NCI-H82 treated with DMSO at 0.1 percent for 48 hours (cell line): ENCODE measurements around the gene RAB40C.
A peak's percentile ranks its signal among the peaks of the same experiment; 100 is the strongest.

Experiments used
- DNase-seq: peaks from one replicate; lab custom pipeline; 2025; ENCODE audit not compliant: unreplicated experiment; lab: John Stamatoyannopoulos, UW

The RAB40C gene

DNA sequence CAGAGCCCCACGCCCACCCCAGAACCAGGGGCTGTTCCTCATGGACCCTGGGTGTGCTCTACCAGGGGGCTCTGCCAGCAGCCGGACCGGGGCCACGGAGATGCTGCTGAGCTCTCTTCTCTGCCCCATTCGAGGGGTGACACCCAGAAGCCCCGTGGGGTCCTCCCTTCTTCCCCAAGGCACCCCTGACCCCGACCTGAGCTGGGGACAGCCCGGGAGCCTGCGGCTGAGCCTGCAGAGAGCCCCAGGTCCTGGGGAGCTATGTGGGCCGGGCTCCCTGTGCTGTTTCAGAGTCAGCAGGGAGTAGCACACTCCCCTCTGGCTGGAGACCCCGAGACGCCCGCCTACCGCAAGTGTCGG is 30.9 kb upstream of the RAB40C start:
- DNase-seq = no peak

DNA sequence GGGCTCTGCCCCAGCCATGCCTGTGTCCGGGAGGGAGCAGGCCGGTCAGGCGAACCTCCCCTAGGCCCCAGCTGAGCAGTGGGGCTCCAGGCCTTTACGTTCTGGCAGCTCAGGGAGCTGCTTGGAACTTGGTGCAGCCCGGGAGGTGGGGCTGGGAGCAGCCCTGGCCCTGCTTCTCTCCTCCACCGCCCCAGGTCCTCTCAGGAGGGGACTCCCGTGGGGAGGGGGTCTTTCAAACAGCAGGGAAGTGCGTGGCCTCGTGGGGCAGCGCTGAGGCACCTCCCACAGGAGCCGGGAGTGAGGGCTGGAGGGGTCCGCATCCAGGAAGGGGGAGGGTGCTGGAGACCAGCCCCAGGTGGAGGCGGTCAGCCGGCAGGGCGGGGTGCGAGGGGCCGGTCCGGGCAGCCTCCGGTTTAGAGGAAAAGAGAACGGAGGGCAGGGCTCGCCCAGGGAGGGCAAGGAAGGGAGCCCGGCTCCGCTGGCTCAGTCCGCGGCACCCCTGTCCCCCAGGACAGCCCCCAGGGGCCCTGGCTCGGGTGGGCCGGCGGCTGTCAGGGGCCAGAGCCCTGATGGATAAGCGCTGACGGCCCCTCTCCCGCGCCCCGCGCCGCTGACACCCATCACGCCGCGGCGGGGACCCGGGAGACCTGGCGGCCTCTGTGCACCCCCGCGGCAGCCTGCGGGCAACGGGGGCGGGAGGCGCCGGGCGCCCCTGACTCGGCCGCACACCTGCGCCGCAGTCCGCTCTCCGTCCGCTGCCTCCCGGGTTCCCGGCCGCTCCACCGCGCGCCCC is 30.3 kb upstream of the RAB40C start:
- DNase-seq = no peak

DNA sequence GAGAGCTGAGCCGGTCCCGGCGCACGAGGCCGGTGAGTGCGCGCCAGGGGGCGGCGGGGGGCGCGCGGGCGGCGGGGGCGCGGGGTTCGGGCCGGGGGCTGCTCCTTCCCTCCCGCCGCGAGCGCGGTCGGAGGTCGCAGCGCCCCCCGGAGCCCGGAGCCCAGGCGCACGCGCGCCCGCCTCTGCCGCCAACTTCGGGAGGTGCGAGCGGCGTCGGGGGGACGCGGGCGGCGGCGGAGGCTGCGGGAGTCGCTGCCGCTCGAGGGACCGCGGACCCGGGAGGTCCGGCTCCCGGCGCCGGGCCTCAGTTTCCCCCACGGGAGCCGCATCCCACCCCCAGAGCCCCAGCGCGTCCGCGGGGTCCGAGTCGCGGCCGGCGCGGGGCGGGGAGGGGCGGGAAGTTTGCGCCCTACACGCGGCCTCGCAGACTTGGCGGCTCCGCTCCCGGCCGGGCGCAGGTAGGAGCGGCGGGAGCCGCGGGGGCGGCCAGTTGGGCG is 29.6 kb upstream of the RAB40C start, which contains the start of gene PRR35:
Gene PRR35 (plus strand): TSS at position 191 of the 497 bp plus-strand sequence. CDS start 2,901 bp downstream, outside the sequence.
- no peak for DNase-seq

DNA sequence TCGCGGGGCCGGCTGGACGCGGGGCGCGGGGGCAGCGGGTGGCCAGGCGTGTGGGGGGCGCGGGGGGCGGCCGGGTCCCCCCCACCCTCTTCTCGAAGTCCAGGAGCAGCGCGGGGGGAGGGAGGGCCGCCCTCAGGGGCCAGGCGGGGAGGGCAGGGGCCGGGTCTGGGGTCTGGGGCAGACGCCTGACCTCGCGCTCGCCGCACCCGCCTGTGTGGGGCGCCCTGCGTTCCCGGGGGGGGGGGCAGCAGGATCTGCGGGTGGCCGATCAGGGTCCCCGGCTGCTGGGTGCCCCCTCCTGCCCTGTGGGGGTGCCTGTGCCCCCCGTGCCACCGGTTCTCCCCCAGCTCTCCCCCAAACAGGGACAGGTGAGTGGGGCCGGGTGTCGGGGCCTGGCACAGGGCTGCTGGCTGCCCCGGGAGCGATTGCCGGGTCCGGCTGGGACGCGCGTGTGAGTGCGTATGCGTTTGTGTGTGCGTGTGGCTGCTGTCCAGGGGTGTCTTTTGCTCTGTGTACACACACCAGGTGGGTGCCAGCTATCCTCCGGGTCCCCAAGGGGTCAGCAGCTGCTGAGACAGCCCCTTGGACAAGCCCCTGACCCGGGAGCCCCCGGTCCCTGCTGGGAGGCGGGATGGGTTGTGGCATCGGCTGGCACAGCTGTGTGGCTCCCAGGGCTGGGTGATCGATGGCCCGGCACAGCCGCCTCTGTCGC is 29.0 kb upstream of the RAB40C start:
- no peak for DNase-seq

DNA sequence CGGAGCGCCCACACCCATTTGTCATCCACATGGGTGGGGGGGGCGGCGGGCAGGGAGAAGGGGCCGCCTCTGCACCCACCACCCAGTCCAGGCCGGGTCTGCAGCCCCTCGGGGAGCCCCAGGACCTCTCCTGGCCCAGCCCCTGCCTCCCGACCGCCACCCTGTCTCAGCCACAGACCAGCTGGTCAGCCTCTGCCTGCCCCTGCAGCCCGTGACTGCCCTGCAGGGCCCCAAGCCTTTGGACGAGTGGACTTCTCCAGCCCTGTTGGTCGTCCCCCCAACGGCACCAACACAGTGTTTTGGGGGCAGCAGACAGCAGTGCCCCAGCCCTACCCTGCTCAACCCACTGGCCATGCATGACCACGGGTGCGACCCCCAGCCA is 28.5 kb upstream of the RAB40C start:
- DNase-seq = no peak

DNA sequence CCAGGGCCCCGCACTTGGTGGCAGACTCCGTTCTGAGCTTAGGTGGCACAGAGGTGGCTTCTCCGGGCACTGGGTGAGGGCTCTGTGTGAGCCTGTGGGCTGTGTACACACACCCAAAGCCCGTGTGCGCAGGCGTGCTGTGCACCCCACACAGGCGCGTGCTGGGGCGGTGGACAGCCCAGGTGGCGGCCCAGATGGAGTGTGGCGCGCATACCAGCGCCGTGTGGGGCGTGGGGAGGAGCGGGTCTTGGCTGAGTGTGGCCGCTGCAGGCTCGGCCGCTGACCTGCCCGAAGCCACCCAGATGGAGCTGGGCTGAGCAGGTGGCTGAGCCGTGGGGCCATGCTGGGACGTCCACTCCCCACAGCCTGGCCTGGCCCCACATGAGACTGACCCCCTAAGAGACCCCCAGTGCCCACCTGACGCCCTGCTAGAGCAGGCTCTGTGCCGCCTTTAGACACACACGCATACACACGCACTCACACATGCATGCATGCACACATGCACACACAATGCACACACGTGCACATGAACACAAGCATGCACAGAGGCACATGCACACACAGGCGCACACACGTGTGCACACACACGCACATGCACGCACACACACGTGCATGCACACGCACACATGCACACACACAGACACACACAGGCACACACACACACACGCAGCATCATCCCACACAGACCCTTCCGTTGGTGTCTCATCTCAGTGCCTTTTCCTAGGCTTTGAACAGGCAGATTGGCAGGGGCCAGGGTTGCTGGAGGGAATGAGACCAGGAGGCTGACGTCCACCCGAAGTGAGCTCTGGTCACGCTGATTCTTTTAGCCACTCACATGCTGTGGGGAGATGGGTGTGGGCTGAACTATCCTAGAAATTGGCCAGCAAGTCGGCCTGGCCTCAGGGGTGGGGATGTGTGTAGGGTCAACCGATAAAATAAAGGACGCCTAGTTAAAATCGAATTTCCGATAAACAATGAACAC is 27.6 kb upstream of the RAB40C start:
- DNase-seq = no peak

DNA sequence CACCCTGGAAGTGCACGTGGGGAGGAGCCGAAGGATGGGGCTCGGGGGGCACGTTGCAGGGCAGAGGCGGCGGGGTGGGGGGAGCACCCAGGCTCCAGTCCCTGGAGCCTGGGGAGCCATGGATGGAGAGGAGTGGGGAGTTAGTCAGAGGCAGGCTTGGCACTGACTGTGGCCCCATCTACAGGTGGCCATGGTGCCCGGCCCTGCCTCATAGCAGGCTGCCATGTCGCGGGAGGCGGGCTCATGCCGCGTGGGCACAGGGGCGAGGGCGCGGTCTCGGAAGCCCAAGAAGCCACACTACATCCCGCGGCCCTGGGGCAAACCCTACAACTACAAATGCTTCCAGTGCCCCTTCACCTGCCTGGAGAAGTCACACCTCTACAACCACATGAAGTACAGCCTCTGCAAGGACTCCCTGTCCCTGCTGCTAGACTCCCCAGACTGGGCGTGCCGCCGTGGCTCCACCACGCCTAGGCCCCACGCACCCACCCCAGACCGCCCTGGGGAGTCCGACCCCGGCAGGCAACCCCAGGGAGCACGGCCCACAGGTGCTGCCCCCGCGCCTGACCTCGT is 26.7 kb upstream of the RAB40C start:
- no peak for DNase-seq

DNA sequence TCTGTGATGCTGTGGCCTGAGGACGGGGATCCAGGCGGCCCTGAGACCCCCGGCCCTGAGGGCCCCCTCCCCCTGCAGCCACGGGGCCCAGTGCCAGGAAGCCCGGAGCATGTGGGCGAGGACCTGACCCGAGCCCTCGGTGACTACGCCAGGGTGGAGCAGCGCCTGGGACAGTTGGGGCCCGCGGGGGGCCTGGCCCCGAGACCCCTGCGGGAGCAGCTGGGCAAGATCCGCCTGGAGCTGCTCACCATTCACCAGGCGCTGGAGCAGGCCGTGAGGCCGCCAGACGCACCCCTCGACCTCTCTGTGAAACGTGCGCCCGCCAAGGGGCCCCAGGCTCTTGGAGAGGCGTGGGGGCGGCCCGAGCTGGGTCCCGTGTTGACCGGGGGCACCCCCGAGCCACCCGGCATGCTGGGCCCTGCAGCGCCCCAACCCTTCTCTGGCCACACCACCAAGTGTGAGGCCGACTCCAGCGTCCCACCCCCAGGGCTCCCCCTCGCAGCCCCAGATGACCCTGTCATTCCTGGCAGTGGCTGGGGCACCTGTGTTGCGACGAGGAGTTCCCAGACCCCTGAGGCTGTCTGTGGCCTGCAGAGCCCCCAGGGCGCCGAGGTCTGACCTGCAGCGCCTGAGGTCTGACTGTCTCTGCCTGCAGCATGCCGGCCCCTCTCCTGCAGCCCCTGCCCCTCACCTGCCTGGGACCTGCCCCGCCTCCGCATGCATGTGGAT is 25.0 kb upstream of the RAB40C start:
- DNase-seq = no peak

DNA sequence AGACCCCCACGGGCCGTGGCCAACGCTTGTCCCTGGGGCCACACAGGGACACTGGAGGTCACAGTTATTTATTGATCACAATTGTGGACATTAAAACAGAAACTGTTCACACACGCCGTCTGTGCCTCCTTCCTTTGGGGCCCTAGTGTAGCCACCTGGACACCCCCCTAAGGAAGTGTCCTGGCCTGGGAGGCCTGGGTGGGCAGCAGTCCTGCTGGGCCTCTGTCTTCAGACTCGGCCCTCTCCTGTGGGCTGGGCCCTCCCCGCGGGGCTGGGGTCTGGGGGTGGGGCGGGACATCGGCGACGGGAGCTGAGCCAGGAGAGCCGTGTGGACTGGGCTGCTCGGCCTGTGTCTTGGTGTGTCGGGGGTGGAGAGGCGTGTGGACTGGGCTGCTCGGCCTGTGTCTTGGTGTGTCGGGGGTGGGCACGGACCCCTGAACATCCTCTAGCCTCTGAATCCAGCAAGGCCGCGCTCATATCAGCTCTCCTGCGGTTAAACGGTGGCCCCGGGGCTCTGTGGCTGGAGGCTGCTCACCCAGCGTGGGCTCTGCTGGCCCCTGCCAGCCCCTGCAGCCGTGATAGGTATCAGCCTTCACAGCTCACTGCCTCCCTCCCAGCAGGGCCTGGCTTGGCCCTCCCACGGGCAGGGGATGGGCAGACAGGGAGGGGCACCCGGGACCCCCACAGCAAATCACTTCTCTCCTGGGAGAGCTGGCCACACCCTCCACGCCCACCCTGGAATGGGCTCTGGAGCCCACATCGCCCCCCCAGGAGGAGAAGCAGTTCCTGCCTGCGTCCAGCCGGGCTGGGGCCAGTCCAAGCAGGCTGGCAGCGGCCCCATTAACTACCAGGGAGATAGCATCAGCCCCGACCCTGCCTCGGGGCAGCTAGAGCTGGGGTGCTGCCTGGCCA is 24.2 kb upstream of the RAB40C start:
- no peak for DNase-seq

DNA sequence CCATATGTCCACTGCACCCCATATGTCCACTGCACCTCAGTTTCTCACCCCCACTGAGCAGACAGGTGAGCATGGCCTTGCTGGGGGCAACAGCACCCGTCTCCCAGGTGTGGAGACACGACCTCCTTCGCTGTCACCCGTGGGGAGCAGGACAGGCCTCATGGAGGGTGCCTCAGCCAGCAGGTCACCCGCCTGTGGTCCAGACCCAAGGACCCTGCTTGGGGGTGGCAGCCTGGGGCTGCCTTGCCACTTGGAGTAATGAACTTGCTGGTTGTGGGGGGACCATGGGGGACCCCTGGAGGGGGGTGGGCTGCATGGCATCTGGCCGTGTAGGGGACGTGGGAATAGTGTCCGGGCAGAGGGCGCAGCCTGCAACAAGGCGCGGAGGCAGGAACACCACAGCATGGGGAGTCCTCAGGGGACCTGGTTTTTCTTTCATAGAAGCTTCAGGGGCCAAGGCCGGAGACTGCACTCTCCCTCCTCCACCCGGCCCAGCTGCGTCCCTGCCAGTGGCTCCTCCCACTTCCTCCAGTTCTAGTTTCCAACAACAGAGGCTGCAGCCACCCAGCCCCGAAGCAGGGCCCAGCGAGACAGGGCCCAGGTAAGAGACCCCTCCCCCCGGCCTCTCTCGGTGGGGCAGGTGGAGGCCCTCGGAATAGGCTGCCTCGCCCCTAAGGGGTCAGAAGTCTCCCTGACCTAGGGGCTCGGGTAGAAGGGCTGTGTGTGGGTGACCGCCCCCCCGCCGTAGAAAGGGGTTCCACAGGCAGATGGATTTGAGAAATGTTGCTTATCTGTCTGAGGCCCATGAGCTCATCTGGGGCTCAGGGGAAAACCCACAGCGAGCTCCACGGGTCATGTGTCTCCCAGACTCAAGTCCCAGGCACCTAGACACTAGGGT is 23.1 kb upstream of the RAB40C start, which contains the start of gene NHLRC4:
Gene NHLRC4 (plus strand): TSS at position 531 of the 898 bp plus-strand sequence. CDS start 1,043 bp downstream, outside the sequence.
- DNase-seq = peak; percentile 20

DNA sequence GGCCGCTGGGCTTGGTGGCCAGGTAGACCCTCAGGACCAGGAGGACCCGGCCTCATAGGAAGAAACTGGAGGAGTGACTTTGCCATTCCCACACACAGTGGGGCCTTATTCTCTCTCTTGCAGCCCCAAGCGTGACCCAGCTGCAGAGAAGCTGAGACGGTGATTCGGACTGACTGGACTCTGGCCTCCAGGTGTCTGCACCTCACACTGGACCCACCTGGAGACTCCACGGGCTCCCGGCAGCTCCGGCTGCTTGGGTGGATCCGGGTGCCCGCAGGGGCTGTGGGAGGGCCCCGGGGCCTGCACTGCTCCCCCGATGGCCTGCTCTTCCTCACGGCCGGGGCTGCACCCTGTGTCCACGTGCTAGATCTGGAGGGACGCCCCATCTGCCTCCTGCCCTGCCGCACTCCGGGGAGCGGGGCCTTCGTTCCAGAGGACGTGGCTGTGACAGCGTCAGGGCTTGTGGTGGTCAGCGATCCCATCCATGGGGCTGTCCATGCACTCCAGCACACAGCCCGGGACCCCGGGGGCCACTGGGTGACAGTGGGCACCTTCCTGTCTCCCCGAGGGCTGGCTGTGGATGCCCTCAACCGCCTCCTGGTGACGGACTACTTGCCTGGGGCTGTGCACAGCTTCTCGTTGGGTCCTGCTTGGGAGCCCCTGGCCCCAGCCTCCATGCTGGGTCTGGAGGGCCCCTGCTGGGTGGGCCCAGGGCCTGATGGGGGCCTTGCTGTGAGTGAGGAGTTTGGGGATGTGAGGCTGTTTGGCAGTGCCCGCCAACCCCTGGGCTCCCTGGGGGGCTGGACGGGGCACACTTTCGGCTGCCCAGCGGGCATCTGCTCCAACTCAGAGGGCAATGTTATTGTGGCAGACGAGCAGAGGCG is 22.3 kb upstream of the RAB40C start:
- DNase-seq = no peak

DNA sequence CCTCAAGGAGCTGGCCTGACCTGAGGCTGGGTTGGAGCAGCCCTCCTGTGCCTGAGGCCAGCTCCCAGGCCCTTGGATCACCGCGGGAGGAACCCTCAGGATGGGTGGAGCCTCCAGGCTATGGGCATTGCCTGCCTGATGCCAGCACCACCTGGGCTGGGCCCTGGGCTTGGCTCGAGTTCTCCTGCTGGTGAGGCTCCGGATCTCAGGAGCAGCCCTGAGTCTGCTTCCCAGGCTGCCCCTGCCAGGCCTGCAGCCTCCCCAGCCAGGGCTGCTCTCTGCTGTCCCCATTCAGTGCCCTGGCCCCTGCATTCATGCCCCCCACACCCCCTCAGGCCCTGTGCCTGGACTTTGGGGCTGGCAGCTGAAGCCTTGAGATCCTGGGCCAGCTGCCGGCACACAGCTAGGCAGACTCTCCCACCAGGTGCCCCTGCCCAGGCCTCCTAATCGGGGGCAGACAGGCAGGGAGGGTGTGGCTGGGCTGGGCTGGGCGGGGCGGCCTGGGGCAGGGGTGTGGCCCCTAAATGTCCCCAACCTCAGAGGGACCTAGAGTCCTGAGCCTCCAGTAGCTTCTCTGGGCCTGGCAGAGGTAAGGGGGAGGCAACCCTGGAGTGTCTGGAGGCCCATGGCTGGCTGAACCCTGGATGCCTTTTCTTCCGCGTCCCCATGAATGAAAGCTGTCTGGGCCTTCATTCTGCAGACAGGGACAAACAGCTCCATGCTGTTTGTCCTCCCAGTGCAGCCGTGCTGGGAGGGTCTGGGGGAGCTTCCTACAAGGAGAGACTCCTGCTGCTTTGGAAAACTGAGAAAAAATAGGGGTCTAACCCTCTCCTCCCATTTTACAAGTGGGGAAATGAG is 21.2 kb upstream of the RAB40C start:
- no peak for DNase-seq

DNA sequence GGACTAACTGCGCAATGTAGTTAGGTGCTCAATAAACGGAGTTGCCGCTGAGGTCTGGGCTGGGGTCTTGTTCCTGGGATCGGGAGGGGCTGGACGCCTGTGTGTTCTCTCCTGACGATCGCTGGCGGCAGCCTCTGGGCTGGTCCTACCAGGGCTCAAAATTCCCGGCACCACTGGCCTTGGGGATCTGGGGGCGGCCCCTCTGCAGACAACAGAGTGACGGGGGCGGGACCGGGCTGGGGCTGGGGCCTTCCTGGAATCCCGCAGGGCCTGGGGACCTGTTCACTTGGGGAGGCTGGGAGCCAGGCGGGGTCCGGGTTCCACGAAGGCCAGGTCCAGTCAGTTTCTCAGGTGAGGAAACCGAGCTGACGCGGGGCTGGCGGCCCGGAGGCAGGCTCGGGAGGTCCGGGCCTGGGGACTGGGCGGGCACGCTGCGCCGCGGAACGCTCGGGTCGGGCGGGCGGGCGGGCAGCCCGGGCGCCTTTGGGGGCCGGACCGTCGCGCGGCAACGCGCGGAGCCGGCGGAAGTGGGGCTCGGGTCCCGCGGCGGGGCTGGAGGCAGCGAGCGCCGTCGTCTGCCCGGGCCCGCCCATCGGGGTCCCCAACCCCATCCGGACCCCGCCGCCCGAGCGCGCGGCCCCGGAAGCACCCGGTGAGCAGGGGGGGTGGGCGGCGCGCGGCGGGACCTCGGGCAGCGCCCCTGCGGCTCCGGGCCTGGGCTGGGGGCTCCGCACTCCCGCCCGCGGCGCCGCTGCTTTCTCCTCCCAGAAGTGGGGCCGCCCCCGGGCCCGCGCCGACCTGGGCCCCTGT is 20.2 kb upstream of the RAB40C start, which contains the start of gene PIGQ:
Gene PIGQ (plus strand): TSS at position 524 of the 810 bp plus-strand sequence. CDS start 4,107 bp downstream, outside the sequence.
- no peak for DNase-seq

DNA sequence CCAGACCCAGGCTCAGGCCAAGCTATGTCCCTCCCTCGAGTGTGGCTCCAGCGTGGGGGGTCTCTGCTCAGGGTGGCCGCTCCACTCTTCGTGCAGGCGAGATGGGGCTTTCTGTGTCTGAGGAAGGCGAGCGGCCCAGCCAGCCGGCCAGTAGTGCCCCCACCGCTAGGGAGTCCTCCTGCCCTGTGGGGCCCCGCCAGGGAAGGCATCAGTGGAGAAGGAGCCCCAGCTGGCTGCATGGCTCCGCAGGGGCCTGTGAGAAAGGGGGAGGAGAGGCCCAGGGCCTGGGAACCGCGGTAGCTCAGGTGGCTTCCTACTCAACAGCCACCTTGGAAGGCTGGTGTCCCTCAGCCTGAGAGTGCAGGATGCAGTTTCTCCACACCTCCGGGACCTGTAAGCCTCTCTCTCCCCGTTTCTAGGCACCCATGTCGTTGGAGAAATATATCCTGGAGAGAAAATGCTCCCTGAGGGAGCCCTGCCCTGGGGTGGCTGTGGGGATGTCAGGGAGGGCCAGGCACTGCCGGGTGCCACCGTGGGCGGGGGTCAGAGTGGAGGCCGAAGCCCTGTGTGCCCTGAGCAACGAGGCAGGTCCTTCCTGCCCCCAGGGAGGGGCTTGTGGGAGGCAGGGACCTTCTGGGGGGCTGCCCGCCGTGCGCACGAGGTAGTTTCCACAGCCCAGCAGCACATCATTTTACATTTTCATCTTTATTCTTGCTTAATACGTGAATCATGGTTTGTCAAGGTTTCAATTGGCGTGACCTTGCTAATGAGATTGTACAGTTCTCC is 16.8 kb upstream of the RAB40C start:
- no peak for DNase-seq
